ENCODE data around the gene TAF5L.

DNA sequence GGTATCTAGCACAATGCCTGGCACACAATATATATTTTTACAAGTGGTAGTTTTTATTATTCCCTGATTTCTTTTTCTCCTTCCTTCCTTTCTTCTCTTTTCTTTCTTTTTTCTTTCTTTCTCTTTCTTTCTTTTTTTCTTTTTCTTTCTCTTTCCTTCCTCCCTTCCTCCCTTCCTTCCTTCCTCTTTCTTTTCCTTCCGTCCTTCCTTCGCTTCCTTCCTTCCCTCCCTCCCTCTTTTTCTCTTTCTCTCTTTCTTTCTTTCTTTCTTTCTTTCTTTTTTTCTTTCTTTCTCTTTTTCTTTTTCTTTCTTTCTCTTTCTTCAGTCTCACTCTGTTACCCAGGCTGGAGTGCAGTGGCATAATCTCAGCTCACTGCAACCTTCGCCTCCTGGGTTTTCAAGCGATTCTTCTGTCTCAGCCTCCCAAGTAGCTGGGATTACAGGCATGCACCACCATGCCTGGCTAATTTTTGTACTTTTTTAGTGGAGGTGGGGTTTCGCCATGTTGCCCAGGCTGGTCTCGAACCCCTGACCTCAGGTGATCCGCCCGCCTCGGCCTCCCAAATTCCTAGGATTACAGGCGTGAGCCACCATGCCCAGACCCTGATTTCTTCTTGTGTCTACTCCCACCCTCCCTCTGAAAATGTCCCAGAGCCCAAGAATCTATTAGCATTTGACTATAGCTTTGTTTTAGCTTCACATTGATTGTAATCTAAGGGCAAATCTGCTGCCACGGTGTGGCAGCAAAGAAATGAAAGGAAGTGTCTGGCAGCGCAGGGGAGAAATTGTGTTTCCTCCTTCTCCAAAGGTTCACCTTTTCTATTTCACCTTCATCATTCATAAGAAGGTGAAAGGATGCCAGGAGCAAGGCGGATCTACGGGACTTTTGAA, 47.5 kb downstream of the TAF5L start:
- TF ChIP-seq, protein P1, sequence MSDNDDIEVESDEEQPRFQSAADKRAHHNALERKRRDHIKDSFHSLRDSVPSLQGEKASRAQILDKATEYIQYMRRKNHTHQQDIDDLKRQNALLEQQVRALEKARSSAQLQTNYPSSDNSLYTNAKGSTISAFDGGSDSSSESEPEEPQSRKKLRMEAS (IDR thresholded peaks at IDR 0.05): no peak
- TF ChIP-seq, protein P2, sequence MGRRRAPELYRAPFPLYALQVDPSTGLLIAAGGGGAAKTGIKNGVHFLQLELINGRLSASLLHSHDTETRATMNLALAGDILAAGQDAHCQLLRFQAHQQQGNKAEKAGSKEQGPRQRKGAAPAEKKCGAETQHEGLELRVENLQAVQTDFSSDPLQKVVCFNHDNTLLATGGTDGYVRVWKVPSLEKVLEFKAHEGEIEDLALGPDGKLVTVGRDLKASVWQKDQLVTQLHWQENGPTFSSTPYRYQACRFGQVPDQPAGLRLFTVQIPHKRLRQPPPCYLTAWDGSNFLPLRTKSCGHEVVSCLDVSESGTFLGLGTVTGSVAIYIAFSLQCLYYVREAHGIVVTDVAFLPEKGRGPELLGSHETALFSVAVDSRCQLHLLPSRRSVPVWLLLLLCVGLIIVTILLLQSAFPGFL (CRISPR knock-in tag; IDR thresholded peaks at IDR 0.05): no peak
- no peak for TF ChIP-seq SRF (IDR thresholded peaks at IDR 0.05; ENCODE audit: low read depth, low read length)
- no peak for TF ChIP-seq ZBTB1 (CRISPR knock-in tag; IDR thresholded peaks at IDR 0.05; ENCODE audit: borderline replicate concordance)
- TF ChIP-seq STAT5B (CRISPR knock-in tag; IDR thresholded peaks at IDR 0.05): no peak
